Endothelial cell of umbilical vein (primary cell): ENCODE data around the gene ZDHHC11B. TPM values are rescaled to one million over a fixed set of nuclear protein-coding genes. Genes with fewer than 3 reads are reported as not detected.
"Not testable (repeated sequence)": the region's sequence is repeated elsewhere in the genome, so short reads cannot be mapped to it uniquely, and the experiment has no call there.

ENCODE experiments used
- BruUV-seq: library from RNA; stranded (reverse); fragments of 400-500 nt; replicated peaks from 2 replicates; lab custom pipeline; 2021; lab: Mats Ljungman, UMichigan
- CTCF ChIA-PET: fragments of 300-600, 350-600 bp; sonication (Branson Sonifier 250); formaldehyde crosslinking; loops from one replicate; lab custom pipeline; 2021; ENCODE audit warnings: antibody characterized with exemption, inconsistent platforms; lab: Charles Lee
- POLR2A ChIA-PET: fragments of 300-600, 350-600 bp; sonication (Branson Sonifier 250); formaldehyde crosslinking; loops from one replicate; lab custom pipeline; 2021; ENCODE audit warnings: antibody characterized with exemption, inconsistent platforms; lab: Charles Lee
- DNase-seq: peaks from one replicate; pipeline ENCODE4 v3.0.0-alpha.2; 2011; ENCODE audit warnings: low read depth, low spot score
- FAIRE-seq: peaks from 2 replicates; lab custom pipeline; 2011; peaks lifted over from hg19 to GRCh38; lab: Jason Lieb, UNC
- H2AFZ ChIP-seq: 2 replicates; pipeline ENCODE4 v1.6.0; 2012; ENCODE audit warnings: low read depth, low read length, control low read depth, inconsistent platforms
- H3K27ac ChIP-seq: 2 replicates; pipeline ENCODE4 v1.5.1; 2011; ENCODE audit warnings: low read depth, mild to moderate bottlenecking, control low read depth, low read length, moderate library complexity; ENCODE audit not compliant: insufficient read depth
- H3K27me3 ChIP-seq, 2 experiments: 2 replicates each; pipeline versions ENCODE4 v1.6.0 to v1.6.1; 2011; ENCODE audit warnings: low read length in 2 of 2, mixed read lengths in 1 of 2; ENCODE audit not compliant: control insufficient read depth in 2 of 2, insufficient read depth in 2 of 2
- H3K36me3 ChIP-seq, 2 experiments: 2 replicates in 1 of 2; 3 replicates in 1 of 2; pipeline ENCODE4 v1.5.1; 2011; ENCODE audit warnings: low read length in 2 of 2, mild to moderate bottlenecking in 1 of 2, moderate library complexity in 1 of 2; ENCODE audit not compliant: control insufficient read depth in 2 of 2, insufficient read depth in 2 of 2; ENCODE audit errors: extremely low read depth in 1 of 2
- H3K4me1 ChIP-seq: 3 replicates; pipeline ENCODE4 v1.5.1; 2011; ENCODE audit warnings: mild to moderate bottlenecking, low read length; ENCODE audit not compliant: control insufficient read depth, insufficient read depth; ENCODE audit errors: extremely low read depth
- H3K4me2 ChIP-seq: 2 replicates; pipeline ENCODE4 v1.6.1; 2011; ENCODE audit warnings: low read length, control low read depth, mixed read lengths; ENCODE audit not compliant: insufficient read depth
- H3K4me3 ChIP-seq, 3 experiments: fragments of 200-600 bp in 1 of 3; sonication (generic), shearing (Covaris generic) in 1 of 3; replicated peaks in 1 of 3; 2 replicates each; pipeline ENCODE4 v1.5.1; 2011 to 2016; ENCODE audit warnings: control low read depth in 3 of 3, low read length in 3 of 3, mild to moderate bottlenecking in 2 of 3, inconsistent platforms in 1 of 3, low read depth in 1 of 3, moderate library complexity in 1 of 3; ENCODE audit not compliant: insufficient read depth in 1 of 3
- H3K79me2 ChIP-seq: 2 replicates; pipeline ENCODE4 v1.6.0; 2012; ENCODE audit warnings: low read length, inconsistent platforms; ENCODE audit not compliant: control insufficient read depth, insufficient read depth
- H3K9ac ChIP-seq: replicated peaks from 2 replicates; pipeline ENCODE3; 2011; ENCODE audit warnings: low read length, control low read depth; ENCODE audit not compliant: insufficient read depth; ENCODE audit errors: extremely low read depth
- H3K9me1 ChIP-seq: replicated peaks from 3 replicates; pipeline ENCODE4 v1.6.0; 2011; ENCODE audit warnings: mild to moderate bottlenecking, low read length; ENCODE audit not compliant: control insufficient read depth, insufficient read depth; ENCODE audit errors: extremely low read depth
- H3K9me3 ChIP-seq: replicated peaks from 2 replicates; pipeline ENCODE4 v1.5.1; 2012; ENCODE audit warnings: low read length, inconsistent platforms; ENCODE audit not compliant: control insufficient read depth, insufficient read depth
- H4K20me1 ChIP-seq: replicated peaks from 2 replicates; pipeline ENCODE3; 2011; ENCODE audit warnings: mild to moderate bottlenecking, low read length; ENCODE audit not compliant: control insufficient read depth, insufficient read depth; ENCODE audit errors: extremely low read depth
- dilution Hi-C: fragments of 300-500 bp; cut with MboI; formaldehyde crosslinking; loops from one replicate; pipeline ENCODE4 v1.15.0; 2019; ENCODE audit warnings: low sequenced_read_pairs; ENCODE audit not compliant: extremely low pct_ligation_motif_present
- intact Hi-C: fragments of 100-400 bp; cut with micrococcal nuclease; formaldehyde crosslinking; loops from one replicate; pipeline ENCODE4 v1.10.0; 2022
- polyA plus RNA-seq, 4 experiments: library from polyadenylated mRNA; depleted of rRNA in 3 of 4; stranded (reverse) in 3 of 4; unstranded in 1 of 4; fragments of >200 nt; gene quantifications; 2 replicates each; pipeline versions ENCODE4 v1.2.1 to v1.2.3, GENCODE V29; 2011 to 2012; ENCODE audit warnings: missing spikeins in 1 of 4
- total RNA-seq: library from RNA; stranded (reverse); gene quantifications from 2 replicates; pipeline ENCODE4 v1.2.3, GENCODE V29; 2021

ZDHHC11B gene
- total and polyA plus RNA-seq, 2 donors (not counting 3 experiments of a cell fraction or from before 2014, with no cell fraction given), result not detected

- FAIRE-seq, result peak; percentile 26
- dilution Hi-C loops, intact Hi-C loops: not testable (repeated sequence)
Measured at GRCh38 chr5:783049-783802, 1.3 kb downstream of the ZDHHC11B start.

GRCh38 chr5:782356-782755, 2.2 kb downstream of the ZDHHC11B start:
- DNase-seq, H3K9ac ChIP-seq, CTCF ChIA-PET, H3K79me2 ChIP-seq, dilution Hi-C loops, H3K4me2 ChIP-seq, H3K4me3 ChIP-seq, BruUV-seq, H3K36me3 ChIP-seq, POLR2A ChIA-PET, H3K9me1 ChIP-seq, intact Hi-C loops, H2AFZ ChIP-seq, H3K4me1 ChIP-seq, FAIRE-seq, H3K27ac ChIP-seq, H3K27me3 ChIP-seq, H3K9me3 ChIP-seq, H4K20me1 ChIP-seq: not testable (repeated sequence)

More at GRCh38 chr5:783049-783802, 1.3 kb downstream of the ZDHHC11B start:
- H3K4me1 ChIP-seq, H3K9me1 ChIP-seq, H3K9ac ChIP-seq, H3K79me2 ChIP-seq, H3K27me3 ChIP-seq, H3K9me3 ChIP-seq, H3K36me3 ChIP-seq, BruUV-seq, H4K20me1 ChIP-seq, H3K27ac ChIP-seq, CTCF ChIA-PET, DNase-seq, POLR2A ChIA-PET, H3K4me2 ChIP-seq, H3K4me3 ChIP-seq, H2AFZ ChIP-seq: not testable (repeated sequence)

DNA sequence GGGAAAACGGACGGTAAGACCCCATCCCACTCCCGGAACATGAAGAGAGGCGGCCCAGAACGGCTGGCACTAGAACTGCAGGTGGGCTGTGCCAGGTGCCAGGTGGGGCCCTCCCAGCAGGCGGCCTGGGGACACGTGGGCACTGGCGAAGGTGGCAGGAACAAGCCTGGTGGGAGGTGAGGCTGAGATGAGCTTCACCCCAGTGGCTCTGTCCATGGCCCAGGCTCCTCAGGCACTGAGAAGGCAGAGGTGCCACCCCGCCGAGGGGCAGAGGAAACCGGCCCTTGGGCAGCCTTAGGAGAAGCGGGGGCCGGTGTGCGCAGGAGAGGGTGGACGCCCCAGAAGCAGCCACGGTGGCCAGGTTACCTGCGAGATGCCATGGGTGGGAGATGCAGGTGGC, 4.0 kb downstream of the ZDHHC11B start:
- H4K20me1 ChIP-seq, H3K79me2 ChIP-seq, H3K36me3 ChIP-seq, H3K9ac ChIP-seq, H3K9me3 ChIP-seq, CTCF ChIA-PET, H3K27ac ChIP-seq, H3K4me3 ChIP-seq, H3K9me1 ChIP-seq, intact Hi-C loops, H3K4me2 ChIP-seq, H3K4me1 ChIP-seq, POLR2A ChIA-PET, FAIRE-seq, dilution Hi-C loops, H3K27me3 ChIP-seq, BruUV-seq, H2AFZ ChIP-seq, DNase-seq: not testable (repeated sequence)

- H3K4me3 ChIP-seq, POLR2A ChIA-PET, H2AFZ ChIP-seq, H3K79me2 ChIP-seq, dilution Hi-C loops, H4K20me1 ChIP-seq, H3K9me1 ChIP-seq, DNase-seq, intact Hi-C loops, H3K4me2 ChIP-seq, H3K9me3 ChIP-seq, CTCF ChIA-PET, H3K36me3 ChIP-seq, BruUV-seq, FAIRE-seq, H3K9ac ChIP-seq, H3K4me1 ChIP-seq, H3K27ac ChIP-seq, H3K27me3 ChIP-seq: not testable (repeated sequence)
Measured at GRCh38 chr5:778967-779366, 5.6 kb downstream of the ZDHHC11B start.
